HEK293 (cell line): ENCODE data around the gene KCNK1.
A peak's percentile ranks its signal among the peaks of the same experiment; 100 is the strongest.

Source experiments
- CTCF ChIA-PET: fragments of 350-600 bp; formaldehyde crosslinking; extraction: SDS; loops from one replicate; lab custom pipeline; 2021; ENCODE audit warnings: antibody characterized with exemption; lab: Yijun Ruan, JAX
- POLR2A ChIA-PET: fragments of 300-600 bp; formaldehyde crosslinking; extraction: SDS; loops from one replicate; lab custom pipeline; 2020; ENCODE audit warnings: antibody characterized with exemption, inconsistent platforms; lab: Yijun Ruan, JAX
- H3K27ac ChIP-seq: fragments of 200-500 bp; sonication (Bioruptor generic); 2 replicates; pipeline ENCODE4 v1.5.1; 2014; ENCODE audit warnings: low read depth, low read length, control low read depth, inconsistent platforms; ENCODE audit errors: extremely low read depth
- H3K36me3 ChIP-seq, 2 experiments: fragments of 200-500 bp in 1 of 2; sonication (Bioruptor generic) in 1 of 2; 1 replicate in 1 of 2; 2 replicates in 1 of 2; pipeline ENCODE4 v1.5.1; 2014 to 2017; ENCODE audit warnings: inconsistent platforms in 2 of 2, low read length in 2 of 2; ENCODE audit not compliant: control insufficient read depth in 2 of 2, insufficient read depth in 1 of 2
- H3K4me1 ChIP-seq: fragments of 200-500 bp; sonication (Bioruptor generic); 2 replicates; pipeline ENCODE4 v1.5.1; 2014; ENCODE audit warnings: mild to moderate bottlenecking, low read length, inconsistent platforms; ENCODE audit not compliant: control insufficient read depth, insufficient read depth
- H3K4me3 ChIP-seq: 2 replicates; pipeline ENCODE4 v1.5.1; 2011; ENCODE audit warnings: low read depth, mild to moderate bottlenecking, control low read depth, low read length, moderate library complexity
- H3K9me3 ChIP-seq: fragments of 200-500 bp; sonication (Bioruptor generic); 2 replicates; pipeline ENCODE4 v1.5.1; 2014; ENCODE audit warnings: low read depth, low read length, inconsistent platforms; ENCODE audit not compliant: control insufficient read depth, insufficient read depth
- SCRT1 ChIP-seq: fragments of 450-650 bp; formaldehyde crosslinking; IDR thresholded peaks from 2 replicates; pipeline ENCODE4 v1.5.1; 2016; ENCODE audit warnings: missing biosample characterization, missing genetic modification characterization, borderline replicate concordance
- ZNF184 ChIP-seq: fragments of 450-650 bp; IDR thresholded peaks from 2 replicates; pipeline ENCODE4 v1.5.1; 2018; ENCODE audit warnings: missing biosample characterization, mild to moderate bottlenecking, missing genetic modification characterization
- ZNF341 ChIP-seq: fragments of 450-650 bp; formaldehyde crosslinking; IDR thresholded peaks from 2 replicates; pipeline ENCODE4; 2016; ENCODE audit warnings: low read depth, missing biosample characterization, missing genetic modification characterization
- ZNF529 ChIP-seq: fragments of 450-650 bp; formaldehyde crosslinking; IDR thresholded peaks from 2 replicates; pipeline ENCODE4 v1.5.1; 2017; ENCODE audit warnings: missing genetic modification characterization, missing biosample characterization; ENCODE audit not compliant: insufficient replicate concordance
- TF ChIP-seq, protein P1 (sequence below): fragments of 450-650 bp; formaldehyde crosslinking; IDR thresholded peaks from 2 replicates; pipeline ENCODE4 v1.5.1; 2016; ENCODE audit warnings: missing biosample characterization, missing genetic modification characterization, borderline replicate concordance
- TF ChIP-seq, protein P2 (sequence below): fragments of 450-650 bp; formaldehyde crosslinking; IDR thresholded peaks from 2 replicates; pipeline ENCODE4 v1.5.1; 2016; ENCODE audit warnings: missing biosample characterization, missing genetic modification characterization, low read depth
- TF ChIP-seq, protein P3 (sequence below): fragments of 450-650 bp; formaldehyde crosslinking; IDR thresholded peaks from 2 replicates; pipeline ENCODE4 v1.5.1; 2016; ENCODE audit warnings: missing biosample characterization, missing genetic modification characterization
- TF ChIP-seq, protein P4 (sequence below): fragments of 450-650 bp; formaldehyde crosslinking; IDR thresholded peaks from 2 replicates; pipeline ENCODE4 v1.5.1; 2016; ENCODE audit warnings: missing biosample characterization, missing genetic modification characterization
- TF ChIP-seq, protein P5 (sequence below): fragments of 450-650 bp; formaldehyde crosslinking; conservative IDR thresholded peaks from 2 replicates; pipeline ENCODE4 v1.5.1; 2016; ENCODE audit warnings: low read depth, missing biosample characterization, missing genetic modification characterization

The KCNK1 gene

DNA sequence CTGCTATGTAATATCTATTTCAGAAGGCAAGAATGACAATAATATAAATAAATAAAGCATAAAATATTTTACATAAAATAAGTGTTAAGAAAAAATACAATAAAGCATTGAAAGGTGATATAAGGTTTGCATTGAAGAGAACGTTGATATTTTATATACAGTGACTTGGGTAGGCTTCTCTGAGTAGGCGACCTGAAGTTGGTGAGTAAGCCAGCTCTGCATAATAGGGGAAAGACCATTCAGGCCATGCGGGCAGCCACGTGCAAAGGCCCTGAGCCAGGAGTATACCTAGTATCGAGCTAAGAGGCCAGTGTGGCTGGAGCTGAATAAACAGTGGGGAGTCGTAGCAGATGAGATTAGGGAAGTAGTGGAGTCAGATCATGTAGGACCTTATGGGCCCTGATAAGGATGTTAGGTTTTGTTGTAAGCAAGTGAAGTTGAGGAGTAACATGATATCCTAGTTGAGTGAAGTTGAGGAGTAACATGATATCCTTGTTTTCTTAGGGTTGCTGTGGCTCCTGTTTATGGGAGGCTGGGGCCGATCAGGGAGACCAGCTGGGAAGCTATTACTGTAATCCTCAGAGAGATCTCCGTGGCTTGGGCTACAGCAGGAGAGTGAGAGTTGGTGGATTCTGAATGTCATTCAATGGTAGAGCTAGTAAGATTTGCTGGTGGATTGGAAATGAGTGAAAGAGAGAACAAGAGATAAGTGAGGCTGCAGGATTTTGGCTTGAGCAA, 22.0 kb downstream of the KCNK1 start (continued):
- TF ChIP-seq, protein P1, sequence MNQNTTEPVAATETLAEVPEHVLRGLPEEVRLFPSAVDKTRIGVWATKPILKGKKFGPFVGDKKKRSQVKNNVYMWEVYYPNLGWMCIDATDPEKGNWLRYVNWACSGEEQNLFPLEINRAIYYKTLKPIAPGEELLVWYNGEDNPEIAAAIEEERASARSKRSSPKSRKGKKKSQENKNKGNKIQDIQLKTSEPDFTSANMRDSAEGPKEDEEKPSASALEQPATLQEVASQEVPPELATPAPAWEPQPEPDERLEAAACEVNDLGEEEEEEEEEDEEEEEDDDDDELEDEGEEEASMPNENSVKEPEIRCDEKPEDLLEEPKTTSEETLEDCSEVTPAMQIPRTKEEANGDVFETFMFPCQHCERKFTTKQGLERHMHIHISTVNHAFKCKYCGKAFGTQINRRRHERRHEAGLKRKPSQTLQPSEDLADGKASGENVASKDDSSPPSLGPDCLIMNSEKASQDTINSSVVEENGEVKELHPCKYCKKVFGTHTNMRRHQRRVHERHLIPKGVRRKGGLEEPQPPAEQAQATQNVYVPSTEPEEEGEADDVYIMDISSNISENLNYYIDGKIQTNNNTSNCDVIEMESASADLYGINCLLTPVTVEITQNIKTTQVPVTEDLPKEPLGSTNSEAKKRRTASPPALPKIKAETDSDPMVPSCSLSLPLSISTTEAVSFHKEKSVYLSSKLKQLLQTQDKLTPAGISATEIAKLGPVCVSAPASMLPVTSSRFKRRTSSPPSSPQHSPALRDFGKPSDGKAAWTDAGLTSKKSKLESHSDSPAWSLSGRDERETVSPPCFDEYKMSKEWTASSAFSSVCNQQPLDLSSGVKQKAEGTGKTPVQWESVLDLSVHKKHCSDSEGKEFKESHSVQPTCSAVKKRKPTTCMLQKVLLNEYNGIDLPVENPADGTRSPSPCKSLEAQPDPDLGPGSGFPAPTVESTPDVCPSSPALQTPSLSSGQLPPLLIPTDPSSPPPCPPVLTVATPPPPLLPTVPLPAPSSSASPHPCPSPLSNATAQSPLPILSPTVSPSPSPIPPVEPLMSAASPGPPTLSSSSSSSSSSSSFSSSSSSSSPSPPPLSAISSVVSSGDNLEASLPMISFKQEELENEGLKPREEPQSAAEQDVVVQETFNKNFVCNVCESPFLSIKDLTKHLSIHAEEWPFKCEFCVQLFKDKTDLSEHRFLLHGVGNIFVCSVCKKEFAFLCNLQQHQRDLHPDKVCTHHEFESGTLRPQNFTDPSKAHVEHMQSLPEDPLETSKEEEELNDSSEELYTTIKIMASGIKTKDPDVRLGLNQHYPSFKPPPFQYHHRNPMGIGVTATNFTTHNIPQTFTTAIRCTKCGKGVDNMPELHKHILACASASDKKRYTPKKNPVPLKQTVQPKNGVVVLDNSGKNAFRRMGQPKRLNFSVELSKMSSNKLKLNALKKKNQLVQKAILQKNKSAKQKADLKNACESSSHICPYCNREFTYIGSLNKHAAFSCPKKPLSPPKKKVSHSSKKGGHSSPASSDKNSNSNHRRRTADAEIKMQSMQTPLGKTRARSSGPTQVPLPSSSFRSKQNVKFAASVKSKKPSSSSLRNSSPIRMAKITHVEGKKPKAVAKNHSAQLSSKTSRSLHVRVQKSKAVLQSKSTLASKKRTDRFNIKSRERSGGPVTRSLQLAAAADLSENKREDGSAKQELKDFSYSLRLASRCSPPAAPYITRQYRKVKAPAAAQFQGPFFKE (tag by site-specific recombination) = no peak
- 0 out of 2 replicates have a peak, but pooled peaks have one; percentile 51 for TF ChIP-seq ZNF184 (tag by site-specific recombination)

DNA sequence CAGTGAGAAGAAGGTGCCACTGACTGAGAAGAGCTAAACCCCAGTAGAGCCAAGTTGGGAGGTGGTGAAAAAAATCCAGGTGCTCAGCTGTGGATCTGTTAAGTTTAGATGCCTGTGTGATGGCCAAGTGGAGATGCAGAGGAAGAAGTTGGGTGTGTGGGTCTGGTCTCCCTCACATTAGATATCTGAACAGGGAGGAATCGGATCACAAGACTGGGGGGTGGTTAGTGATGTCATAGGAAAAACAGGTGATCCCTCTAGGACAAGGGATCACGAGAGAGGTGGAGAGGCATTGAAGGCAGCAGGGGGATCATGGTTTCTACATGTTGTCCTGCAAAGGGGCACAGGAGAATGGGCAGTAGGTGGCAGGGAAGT, 22.6 kb downstream of the KCNK1 start:
- CTCF ChIA-PET = interaction anchor here (0.6 to 1.1 kb wide), 3 partner anchors 154 to 1132 kb away, joined by 3 read pairs; no protein-coding TSS in a partner anchor
- TF ChIP-seq, protein P2, sequence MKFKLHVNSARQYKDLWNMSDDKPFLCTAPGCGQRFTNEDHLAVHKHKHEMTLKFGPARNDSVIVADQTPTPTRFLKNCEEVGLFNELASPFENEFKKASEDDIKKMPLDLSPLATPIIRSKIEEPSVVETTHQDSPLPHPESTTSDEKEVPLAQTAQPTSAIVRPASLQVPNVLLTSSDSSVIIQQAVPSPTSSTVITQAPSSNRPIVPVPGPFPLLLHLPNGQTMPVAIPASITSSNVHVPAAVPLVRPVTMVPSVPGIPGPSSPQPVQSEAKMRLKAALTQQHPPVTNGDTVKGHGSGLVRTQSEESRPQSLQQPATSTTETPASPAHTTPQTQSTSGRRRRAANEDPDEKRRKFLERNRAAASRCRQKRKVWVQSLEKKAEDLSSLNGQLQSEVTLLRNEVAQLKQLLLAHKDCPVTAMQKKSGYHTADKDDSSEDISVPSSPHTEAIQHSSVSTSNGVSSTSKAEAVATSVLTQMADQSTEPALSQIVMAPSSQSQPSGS (tag by site-specific recombination) = peak; percentile 81
- TF ChIP-seq, protein P3, sequence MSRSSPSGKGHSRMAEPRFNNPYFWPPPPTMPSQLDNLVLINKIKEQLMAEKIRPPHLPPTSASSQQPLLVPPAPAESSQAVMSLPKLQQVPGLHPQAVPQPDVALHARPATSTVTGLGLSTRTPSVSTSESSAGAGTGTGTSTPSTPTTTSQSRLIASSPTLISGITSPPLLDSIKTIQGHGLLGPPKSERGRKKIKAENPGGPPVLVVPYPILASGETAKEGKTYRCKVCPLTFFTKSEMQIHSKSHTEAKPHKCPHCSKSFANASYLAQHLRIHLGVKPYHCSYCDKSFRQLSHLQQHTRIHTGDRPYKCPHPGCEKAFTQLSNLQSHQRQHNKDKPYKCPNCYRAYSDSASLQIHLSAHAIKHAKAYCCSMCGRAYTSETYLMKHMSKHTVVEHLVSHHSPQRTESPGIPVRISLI (tag by site-specific recombination) = 0 out of 2 replicates have a peak, but pooled peaks have one; percentile 42
- no peak for TF ChIP-seq ZNF529 (tag by site-specific recombination)
- TF ChIP-seq ZNF341 = 0 out of 2 replicates have a peak, but pooled peaks have one; percentile 1
- TF ChIP-seq, protein P4, sequence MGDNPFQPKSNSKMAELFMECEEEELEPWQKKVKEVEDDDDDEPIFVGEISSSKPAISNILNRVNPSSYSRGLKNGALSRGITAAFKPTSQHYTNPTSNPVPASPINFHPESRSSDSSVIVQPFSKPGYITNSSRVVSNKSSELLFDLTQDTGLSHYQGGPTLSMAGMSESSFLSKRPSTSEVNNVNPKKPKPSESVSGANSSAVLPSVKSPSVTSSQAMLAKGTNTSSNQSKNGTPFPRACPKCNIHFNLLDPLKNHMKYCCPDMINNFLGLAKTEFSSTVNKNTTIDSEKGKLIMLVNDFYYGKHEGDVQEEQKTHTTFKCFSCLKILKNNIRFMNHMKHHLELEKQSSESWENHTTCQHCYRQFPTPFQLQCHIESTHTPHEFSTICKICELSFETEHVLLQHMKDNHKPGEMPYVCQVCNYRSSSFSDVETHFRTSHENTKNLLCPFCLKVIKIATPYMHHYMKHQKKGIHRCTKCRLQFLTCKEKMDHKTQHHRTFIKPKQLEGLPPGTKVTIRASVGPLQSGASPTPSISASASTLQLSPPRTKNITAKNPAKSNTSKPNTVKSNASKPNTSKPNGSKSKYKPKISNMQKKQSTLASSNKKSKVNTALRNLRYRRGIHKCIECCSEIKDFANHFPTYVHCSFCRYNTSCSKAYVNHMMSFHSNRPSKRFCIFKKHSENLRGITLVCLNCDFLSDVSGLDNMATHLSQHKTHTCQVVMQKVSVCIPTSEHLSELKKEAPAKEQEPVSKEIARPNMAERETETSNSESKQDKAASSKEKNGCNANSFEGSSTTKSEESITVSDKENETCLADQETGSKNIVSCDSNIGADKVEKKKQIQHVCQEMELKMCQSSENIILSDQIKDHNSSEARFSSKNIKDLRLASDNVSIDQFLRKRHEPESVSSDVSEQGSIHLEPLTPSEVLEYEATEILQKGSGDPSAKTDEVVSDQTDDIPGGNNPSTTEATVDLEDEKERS = no peak
- TF ChIP-seq SCRT1 (tag by site-specific recombination) = peak; percentile 29; the same call in 1 of the 2 replicates
- TF ChIP-seq, protein P5, sequence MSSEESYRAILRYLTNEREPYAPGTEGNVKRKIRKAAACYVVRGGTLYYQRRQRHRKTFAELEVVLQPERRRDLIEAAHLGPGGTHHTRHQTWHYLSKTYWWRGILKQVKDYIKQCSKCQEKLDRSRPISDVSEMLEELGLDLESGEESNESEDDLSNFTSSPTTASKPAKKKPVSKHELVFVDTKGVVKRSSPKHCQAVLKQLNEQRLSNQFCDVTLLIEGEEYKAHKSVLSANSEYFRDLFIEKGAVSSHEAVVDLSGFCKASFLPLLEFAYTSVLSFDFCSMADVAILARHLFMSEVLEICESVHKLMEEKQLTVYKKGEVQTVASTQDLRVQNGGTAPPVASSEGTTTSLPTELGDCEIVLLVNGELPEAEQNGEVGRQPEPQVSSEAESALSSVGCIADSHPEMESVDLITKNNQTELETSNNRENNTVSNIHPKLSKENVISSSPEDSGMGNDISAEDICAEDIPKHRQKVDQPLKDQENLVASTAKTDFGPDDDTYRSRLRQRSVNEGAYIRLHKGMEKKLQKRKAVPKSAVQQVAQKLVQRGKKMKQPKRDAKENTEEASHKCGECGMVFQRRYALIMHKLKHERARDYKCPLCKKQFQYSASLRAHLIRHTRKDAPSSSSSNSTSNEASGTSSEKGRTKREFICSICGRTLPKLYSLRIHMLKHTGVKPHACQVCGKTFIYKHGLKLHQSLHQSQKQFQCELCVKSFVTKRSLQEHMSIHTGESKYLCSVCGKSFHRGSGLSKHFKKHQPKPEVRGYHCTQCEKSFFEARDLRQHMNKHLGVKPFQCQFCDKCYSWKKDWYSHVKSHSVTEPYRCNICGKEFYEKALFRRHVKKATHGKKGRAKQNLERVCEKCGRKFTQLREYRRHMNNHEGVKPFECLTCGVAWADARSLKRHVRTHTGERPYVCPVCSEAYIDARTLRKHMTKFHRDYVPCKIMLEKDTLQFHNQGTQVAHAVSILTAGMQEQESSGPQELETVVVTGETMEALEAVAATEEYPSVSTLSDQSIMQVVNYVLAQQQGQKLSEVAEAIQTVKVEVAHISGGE (tag by site-specific recombination) = 0 out of 2 replicates have a peak, but pooled peaks have one; percentile 18
- TF ChIP-seq, all 188 proteins: peak for 5
- Histone ChIP-seq H3K4me3 (no peak overlapping the region), H3K36me3 (peaks cover 0 to 10% of the 10 kb centered on the region in 2 experiments; a peak in 1 of 3 replicates), H3K9me3 (no peaks in the 10 kb centered on the region), H3K4me1 (peaks cover 34% of the 10 kb centered on the region), H3K27ac (peak overlapping the region; percentile 12; the same call in 1 of the 2 replicates)
- POLR2A ChIA-PET = interaction anchor here (0.7 to 1.2 kb wide), 2 partner anchors 11 to 23 kb away, joined by 3 to 9 read pairs; partner anchors contain the start of gene KCNK1
